GM12891 (cell line): ENCODE measurements around the gene ZNG1C.
"Not testable (repeated sequence)": the region's sequence is repeated elsewhere in the genome, so short reads cannot be mapped to it uniquely, and the experiment has no call there.

ENCODE experiments used
- PAX5 ChIP-seq: IDR thresholded peaks from 2 replicates; pipeline ENCODE4 v1.6.1; 2011; ENCODE audit warnings: low read length, moderate library complexity, mild to moderate bottlenecking; ENCODE audit not compliant: insufficient read depth, severe bottlenecking
- POLR2A ChIP-seq: IDR thresholded peaks from 2 replicates; pipeline ENCODE4 v1.6.1; 2011; ENCODE audit warnings: low read depth, low read length, control low read depth
- POLR2AphosphoS5 ChIP-seq: IDR thresholded peaks from 2 replicates; pipeline ENCODE4 v1.6.1; 2011; ENCODE audit warnings: low read depth, low read length, control low read depth
- SPI1 ChIP-seq: IDR thresholded peaks from 2 replicates; pipeline ENCODE4 v1.6.1; 2011; ENCODE audit warnings: low read depth, low read length, control low read depth
- TAF1 ChIP-seq: IDR thresholded peaks from 2 replicates; pipeline ENCODE4 v1.6.1; 2011; ENCODE audit warnings: low read depth, low read length, control low read depth

GRCh38 chr9:68311208-68311607, 69.4 kb downstream of the ZNG1C start:
- not testable (repeated sequence) for TF ChIP-seq POLR2AphosphoS5, POLR2A, TAF1, SPI1, PAX5
